Activated CD4-positive, alpha-beta T cell treated with anti-CD3 and anti-CD28 coated beads, Interleukin-10, Interleukin-2, amounts not matched to agents 100 ng/mL and 50 ng/mL, durations not matched to agents 16 hours and 8 hours (primary cell): ENCODE measurements around the gene CATSPERZ.

Experiments
- DNase-seq: peaks from one replicate; pipeline ENCODE4 v3.0.0-alpha.2; 2020

CATSPERZ gene

GRCh38 chr11:64342869-64343745, 42.9 kb downstream of the CATSPERZ start:
- no peak for DNase-seq

- no peak for DNase-seq
Measured at GRCh38 chr11:64343767-64344559, 43.8 kb downstream of the CATSPERZ start.

DNA sequence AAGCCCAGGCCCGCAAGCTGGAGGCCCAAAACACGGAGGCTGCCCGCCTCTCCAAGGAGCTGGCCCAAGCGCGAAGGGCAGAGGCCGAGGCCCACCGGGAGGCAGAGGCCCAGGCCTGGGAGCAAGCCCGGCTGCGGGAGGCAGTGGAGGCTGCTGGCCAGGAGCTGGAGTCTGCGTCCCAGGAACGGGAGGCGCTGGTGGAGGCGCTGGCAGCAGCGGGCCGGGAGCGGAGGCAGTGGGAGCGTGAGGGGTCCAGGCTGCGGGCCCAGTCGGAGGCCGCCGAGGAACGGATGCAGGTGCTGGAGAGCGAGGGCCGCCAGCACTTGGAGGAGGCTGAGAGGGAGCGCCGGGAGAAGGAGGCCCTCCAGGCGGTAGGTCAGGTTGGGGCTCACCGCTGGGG, 44.6 kb downstream of the CATSPERZ start:
- DNase-seq: no peak

- DNase-seq: no peak
Measured at GRCh38 chr11:64347193-64347867, 47.2 kb downstream of the CATSPERZ start.

DNA sequence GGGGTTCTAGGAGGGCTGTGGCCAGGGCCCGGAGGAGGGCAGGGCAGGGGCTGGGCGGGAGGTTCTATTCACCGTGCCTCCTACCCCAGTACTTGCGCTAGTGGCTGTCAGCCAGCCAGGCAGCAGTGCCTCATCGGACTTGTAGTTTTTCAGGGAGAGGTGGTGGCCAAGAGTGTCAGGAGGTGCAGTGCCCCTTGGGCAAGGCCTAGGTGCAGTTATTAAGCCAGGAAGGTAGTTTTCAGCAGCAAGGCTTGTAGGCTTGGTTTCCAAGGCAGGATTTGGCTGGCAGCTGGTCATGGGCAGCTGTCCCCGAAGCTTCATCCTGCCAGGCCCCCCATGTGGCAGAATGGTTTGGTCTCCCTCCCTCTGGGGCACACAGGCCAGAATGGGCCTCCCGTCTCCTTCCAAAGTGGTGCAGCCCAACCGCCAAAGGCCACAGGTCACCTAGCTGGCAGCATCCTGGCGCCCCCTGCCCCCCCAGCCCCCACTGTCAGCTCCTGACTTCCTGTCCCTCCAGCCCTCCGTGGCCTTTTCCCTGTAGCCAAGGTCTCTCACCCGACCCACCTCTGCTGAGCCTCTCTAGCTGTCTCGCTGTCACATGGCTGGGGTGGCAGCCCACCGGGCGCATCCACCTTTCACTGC, 48.3 kb downstream of the CATSPERZ start:
- no peak for DNase-seq

DNA sequence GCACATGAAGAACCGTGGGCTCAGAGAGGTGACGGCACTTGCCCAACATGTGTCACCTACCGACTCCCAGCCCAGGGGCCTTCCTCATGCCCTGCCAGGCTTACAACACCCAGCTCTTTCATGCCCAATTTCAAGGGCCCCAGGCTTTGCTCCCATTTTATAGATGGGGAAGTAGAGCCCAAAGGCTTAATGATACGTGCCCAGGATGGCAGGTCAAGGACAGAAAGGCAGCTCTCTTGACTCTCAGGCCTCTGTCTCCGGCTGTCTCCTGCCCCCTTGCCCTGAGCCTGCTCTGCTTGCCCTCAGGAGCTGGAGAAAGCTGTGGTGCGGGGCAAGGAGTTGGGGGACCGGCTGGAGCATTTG, 48.8 kb downstream of the CATSPERZ start:
- DNase-seq: no peak

- no peak for DNase-seq
Measured at GRCh38 chr11:64349404-64349803, 49.2 kb downstream of the CATSPERZ start.

DNA sequence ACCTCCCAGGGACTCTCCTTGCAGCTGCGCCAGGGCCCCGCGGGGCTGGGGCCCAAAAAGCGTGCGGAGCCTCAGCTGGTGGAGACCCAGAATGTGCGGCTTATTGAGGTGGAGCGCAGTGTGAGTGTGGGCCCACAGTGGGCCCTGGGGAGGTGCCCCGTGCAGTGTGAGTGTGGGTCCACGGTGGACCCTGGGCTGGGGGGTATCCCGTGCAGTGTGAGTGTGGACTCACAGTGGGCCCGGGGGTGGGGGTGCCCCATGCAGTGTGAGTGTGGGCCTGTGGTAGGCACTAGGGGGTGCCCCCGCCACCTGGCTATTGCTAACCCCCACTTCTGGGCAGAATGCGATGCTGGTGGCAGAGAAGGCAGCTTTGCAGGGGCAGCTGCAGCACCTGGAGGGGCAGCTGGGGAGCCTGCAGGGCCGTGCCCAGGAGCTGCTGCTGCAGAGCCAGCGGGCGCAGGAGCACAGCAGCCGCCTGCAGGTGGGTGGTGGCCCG, 51.0 kb downstream of the CATSPERZ start:
- no peak for DNase-seq

DNA sequence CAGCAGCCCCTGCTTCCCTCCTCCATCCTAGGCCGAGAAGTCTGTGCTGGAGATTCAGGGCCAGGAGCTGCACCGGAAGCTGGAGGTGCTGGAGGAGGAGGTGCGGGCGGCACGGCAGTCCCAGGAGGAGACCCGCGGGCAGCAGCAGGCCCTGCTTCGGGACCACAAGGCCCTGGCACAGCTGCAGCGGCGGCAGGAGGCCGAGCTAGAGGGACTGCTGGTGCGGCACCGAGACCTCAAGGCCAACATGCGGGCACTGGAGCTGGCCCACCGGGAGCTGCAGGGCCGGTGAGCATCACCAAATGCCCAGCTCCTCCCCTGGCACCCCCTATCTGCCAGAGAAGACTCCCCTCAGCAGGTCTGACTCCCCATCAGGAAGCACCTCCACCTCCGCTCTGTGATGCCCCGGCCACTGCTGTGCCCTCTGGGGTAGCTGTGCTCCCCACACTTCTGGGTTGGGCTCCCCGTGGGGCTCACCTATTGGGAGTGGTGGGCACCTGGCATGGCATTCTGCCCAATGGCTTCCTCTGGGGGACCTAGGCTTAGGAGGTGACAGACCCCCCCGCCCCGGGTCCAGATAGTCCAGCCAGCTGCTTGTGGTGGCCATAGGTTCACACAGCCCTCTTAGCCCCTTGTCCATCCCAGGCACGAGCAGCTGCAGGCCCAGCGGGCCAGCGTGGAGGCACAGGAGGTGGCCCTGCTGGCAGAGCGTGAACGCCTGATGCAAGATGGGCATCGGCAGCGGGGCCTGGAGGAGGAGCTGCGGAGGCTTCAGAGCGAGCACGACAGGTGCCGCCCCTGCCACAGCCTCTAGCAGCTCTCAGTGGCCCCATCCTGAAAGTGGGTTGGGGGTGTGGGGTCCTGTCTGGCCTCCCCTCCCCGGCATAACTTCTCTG, 52.2 kb downstream of the CATSPERZ start:
- no peak for DNase-seq

- DNase-seq: no peak
Measured at GRCh38 chr11:64352995-64353714, 53.0 kb downstream of the CATSPERZ start.

GRCh38 chr11:64353715-64354506, 53.8 kb downstream of the CATSPERZ start:
- DNase-seq: no peak
